GM21528 (cell line): ENCODE results near the gene MYLK.
"Not testable (repeated sequence)": the region's sequence is repeated elsewhere in the genome, so short reads cannot be mapped to it uniquely, and the experiment has no call there.

Source experiments
- ATAC-seq: cut with Tn5 transposase; IDR thresholded peaks from one replicate; pipeline ENCODE4 v1.9.1; 2021; ENCODE audit warnings: mild to moderate bottlenecking, moderate library complexity; ENCODE audit not compliant: unreplicated experiment, low FRiP score

Gene MYLK, protein sequence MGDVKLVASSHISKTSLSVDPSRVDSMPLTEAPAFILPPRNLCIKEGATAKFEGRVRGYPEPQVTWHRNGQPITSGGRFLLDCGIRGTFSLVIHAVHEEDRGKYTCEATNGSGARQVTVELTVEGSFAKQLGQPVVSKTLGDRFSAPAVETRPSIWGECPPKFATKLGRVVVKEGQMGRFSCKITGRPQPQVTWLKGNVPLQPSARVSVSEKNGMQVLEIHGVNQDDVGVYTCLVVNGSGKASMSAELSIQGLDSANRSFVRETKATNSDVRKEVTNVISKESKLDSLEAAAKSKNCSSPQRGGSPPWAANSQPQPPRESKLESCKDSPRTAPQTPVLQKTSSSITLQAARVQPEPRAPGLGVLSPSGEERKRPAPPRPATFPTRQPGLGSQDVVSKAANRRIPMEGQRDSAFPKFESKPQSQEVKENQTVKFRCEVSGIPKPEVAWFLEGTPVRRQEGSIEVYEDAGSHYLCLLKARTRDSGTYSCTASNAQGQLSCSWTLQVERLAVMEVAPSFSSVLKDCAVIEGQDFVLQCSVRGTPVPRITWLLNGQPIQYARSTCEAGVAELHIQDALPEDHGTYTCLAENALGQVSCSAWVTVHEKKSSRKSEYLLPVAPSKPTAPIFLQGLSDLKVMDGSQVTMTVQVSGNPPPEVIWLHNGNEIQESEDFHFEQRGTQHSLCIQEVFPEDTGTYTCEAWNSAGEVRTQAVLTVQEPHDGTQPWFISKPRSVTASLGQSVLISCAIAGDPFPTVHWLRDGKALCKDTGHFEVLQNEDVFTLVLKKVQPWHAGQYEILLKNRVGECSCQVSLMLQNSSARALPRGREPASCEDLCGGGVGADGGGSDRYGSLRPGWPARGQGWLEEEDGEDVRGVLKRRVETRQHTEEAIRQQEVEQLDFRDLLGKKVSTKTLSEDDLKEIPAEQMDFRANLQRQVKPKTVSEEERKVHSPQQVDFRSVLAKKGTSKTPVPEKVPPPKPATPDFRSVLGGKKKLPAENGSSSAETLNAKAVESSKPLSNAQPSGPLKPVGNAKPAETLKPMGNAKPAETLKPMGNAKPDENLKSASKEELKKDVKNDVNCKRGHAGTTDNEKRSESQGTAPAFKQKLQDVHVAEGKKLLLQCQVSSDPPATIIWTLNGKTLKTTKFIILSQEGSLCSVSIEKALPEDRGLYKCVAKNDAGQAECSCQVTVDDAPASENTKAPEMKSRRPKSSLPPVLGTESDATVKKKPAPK (N-terminal part only)

GRCh38 chr3:123884203-123884831 lies at the start of gene MYLK:
Gene MYLK, minus strand, starts transcription at chr3:123884332. Its CDS starts 90,491 bp downstream, at chr3:123793841.
- peak; percentile 68 for ATAC-seq

GRCh38 chr3:123930445-123930844 lies 46.3 kb upstream of the MYLK start:
- no peak for ATAC-seq

DNA sequence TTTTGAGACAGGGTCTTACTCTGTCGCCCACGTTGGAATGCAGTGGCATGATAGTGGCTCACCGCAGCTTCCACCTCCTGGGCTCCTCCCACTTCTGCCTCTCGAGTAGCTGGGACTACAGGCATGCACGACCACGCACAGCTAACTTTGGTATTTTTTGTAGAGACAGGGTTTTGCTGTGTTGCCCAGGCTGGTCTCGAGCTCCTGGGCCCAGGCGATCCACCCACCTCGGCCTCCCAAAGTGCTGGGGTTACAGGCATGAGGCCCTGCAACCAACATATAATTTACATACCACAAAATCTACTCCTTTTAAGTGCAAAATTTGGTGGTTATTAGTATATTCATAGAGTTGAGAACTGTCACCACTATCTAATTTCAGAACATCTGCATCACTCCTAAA lies 45.2 kb upstream of the MYLK start:
- ATAC-seq: no peak

- no peak for ATAC-seq
Measured at GRCh38 chr3:123926396-123926795, 42.3 kb upstream of the MYLK start.

- no peak for ATAC-seq
Measured at GRCh38 chr3:123920868-123921267, 36.7 kb upstream of the MYLK start.

- ATAC-seq: no peak
Measured at GRCh38 chr3:123920383-123920782, 36.3 kb upstream of the MYLK start.

DNA sequence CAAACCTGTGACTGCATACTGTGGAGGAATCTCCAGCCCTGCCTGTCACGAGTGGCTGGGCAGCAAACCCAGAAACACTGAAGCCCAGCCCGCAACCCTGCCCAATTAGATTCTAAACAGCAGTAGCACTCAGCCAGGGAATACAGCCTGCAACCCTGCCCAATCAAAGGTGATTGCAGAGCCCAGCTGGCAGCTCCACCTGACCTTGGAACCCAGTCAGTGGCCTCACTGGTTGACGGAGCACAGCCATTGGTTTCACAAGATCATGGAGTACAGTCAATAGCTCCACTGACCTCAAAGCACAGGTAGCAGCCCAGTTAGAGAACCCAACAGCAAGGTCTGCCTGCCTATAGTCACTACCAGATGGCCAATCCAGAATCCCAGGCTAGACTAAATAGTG lies 35.2 kb upstream of the MYLK start:
- ATAC-seq: no peak

GRCh38 chr3:123914829-123915228 lies 30.7 kb upstream of the MYLK start:
- ATAC-seq: no peak

DNA sequence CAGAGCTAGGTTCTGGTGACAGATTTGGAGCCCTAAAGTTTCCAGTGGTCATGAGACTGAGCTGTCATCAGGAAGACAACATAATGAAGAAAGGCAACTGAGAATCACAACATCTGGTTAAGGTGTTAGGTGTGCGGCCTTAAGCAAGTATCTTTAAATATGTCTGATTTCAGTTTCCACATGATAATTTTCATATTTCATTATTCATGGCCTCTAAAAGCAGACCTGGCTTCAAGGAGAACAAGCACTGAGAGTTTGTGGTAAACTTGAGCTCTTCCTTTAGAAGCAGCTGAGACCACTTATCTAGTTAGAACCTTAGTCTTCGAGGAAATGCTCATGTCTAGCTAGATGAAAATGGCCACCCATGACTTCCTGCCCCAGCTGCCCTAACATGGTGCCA lies 25.7 kb upstream of the MYLK start:
- peak; percentile 74 for ATAC-seq

DNA sequence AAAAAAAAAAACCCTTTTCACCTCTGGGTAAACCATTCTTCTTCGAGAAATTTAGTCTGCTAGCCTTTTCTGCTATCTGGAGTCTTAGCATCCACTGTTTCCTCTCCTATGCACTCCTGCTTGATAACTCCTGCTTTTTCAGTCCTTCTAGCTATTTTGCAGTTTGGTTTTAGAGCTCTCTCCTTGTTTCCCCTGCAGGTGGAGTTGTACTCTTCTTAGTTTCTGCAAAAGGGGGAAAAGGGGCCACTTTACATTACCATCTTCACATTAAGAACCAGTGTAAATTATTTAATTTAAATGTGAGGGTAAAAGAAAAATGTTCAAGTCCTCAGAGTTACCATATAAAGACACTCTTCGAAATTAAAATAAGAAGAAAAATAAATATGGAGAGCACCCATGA lies 23.6 kb upstream of the MYLK start:
- ATAC-seq: no peak

GRCh38 chr3:123899300-123899865 lies 15.3 kb upstream of the MYLK start:
- ATAC-seq: no peak

GRCh38 chr3:123893012-123893411 lies 8.9 kb upstream of the MYLK start:
- ATAC-seq: no peak

DNA sequence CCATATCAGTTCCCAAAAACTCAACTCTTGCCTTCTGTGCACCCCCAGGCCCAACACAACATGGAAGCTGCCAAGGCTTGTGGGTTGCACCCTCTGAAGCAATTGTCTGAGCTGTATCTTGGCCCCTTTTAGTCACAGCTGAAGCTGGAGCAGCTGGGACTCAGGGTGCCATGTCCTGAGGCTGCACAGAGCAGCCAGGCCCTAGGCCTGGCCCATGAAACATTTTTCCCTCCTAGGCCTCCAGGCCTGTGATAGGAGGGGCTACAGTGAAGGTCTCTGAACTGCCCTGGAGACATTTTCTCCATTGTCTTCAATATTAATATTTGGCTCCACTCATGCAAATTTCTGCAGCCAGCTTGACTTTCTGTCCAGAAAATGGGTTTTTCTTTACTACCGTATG lies 8.1 kb upstream of the MYLK start:
- ATAC-seq: no peak

- not testable (repeated sequence) for ATAC-seq
Measured at GRCh38 chr3:123890991-123891390, 6.9 kb upstream of the MYLK start.

DNA sequence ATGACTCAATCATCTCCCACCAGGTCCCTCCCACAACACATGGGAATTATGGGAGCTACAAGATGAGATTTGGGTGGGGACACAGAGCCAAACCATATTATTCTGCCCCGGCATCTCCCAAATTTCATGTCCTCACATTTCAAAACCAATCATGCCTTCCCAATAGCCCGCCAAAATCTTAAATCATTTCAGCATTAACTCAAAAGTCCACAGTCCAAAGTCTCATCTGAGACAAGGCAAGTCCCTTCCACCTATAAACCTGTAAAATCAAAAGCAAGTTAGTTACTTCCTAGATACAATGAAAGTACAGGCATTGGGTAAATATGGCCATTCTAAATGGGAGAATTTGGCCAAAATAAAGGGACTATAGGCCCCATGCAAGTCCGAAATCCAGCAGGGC lies 6.0 kb upstream of the MYLK start:
- not testable (repeated sequence) for ATAC-seq

- ATAC-seq: no peak
Measured at GRCh38 chr3:123884993-123885392, 861 bp upstream of the MYLK start.

DNA sequence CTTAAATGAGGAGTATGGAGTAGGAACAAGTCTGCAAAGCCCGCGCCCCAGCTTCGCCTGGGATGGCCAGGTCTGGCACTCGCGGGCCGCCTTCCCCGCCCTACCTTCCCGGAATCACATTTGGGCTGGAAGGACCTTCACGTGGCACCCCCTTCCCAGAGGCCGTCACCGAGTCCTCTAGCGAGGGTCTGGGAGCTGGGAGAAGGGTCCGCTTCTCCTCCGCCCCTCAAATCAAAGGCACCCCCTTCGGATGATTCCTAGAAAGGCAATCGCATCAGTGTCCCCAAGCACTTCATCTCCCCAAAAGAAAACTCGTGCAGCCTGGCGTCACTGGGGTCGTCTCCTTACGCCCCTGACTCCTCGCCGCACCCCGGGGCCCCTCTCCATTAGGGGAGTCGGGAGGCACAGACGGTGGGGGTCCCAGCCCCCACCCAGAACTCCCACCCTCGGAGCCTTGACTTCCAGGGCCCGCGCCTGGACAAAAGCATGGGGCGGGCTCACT lies 380 bp downstream of the MYLK start:
- no peak for ATAC-seq

DNA sequence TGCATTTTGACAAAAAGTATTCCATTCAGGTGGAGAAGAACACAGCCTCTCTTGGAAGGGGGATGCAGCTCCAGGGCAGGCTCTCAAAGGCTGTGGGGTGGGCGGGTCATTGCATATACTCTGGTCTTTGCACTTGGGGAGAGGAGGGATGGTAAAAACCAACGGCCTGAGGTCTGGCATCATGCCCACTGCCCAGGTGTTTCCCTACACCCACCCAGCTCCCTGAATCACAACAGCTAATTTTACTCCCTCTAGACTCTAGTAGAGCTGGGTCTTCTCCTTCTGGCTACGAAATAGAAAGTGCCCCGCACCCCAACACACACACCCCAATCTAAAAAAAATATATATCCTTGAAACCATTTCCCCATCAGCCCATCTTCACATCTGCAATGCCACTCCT lies 1.0 kb downstream of the MYLK start:
- no peak for ATAC-seq

- no peak for ATAC-seq
Measured at GRCh38 chr3:123881771-123882170, 2.4 kb downstream of the MYLK start.

GRCh38 chr3:123880998-123881561 lies 3.1 kb downstream of the MYLK start:
- no peak for ATAC-seq
